Subcutaneous abdominal adipose tissue (tissue), 5 donors: ENCODE data around the gene NMT1.

Experiments used
- H3K27ac ChIP-seq: one replicate; pipeline ENCODE4 v1.7.0; 2013; ENCODE audit warnings: low read depth, mild to moderate bottlenecking, inconsistent platforms, low read length, moderate library complexity
- H3K27me3 ChIP-seq, 5 donors: one replicate each; pipeline ENCODE4 v1.7.0; 2013; ENCODE audit warnings: low read length in 5 of 5, inconsistent platforms in 1 of 5; ENCODE audit not compliant: control insufficient read depth in 5 of 5, insufficient read depth in 4 of 5
- H3K36me3 ChIP-seq, 5 donors: one replicate each; pipeline ENCODE4 v1.7.0; 2013; ENCODE audit warnings: low read length in 5 of 5; ENCODE audit not compliant: control insufficient read depth in 5 of 5, insufficient read depth in 5 of 5
- H3K4me1 ChIP-seq, 5 donors: one replicate each; pipeline ENCODE4 v1.7.0; 2013; ENCODE audit warnings: low read length in 5 of 5, mild to moderate bottlenecking in 3 of 5, moderate library complexity in 1 of 5; ENCODE audit not compliant: control insufficient read depth in 5 of 5, insufficient read depth in 5 of 5
- H3K4me3 ChIP-seq, 5 donors: one replicate each; pipeline ENCODE4 v1.7.0; 2013; ENCODE audit warnings: low read length in 5 of 5, low read depth in 1 of 5
- H3K9ac ChIP-seq, 5 donors: one replicate each; pipeline ENCODE4 v1.7.0; 2013; ENCODE audit warnings: low read length in 5 of 5, mild to moderate bottlenecking in 4 of 5, moderate library complexity in 3 of 5
- H3K9me3 ChIP-seq, 5 donors: one replicate each; pipeline ENCODE4 v1.7.0; 2013; ENCODE audit warnings: low read length in 5 of 5; ENCODE audit not compliant: control insufficient read depth in 5 of 5
- donor health status: healthy.
- donor health status: healthy.
- donor health status: healthy.
- donor health status: healthy.
- donor health status: healthy.

Gene NMT1

GRCh38 chr17:45115871-45116270 is 54.8 kb downstream of the NMT1 start:
- Histone ChIP-seq H3K9ac (no peak overlapping the region), H3K9me3 (no peaks in the 10 kb centered on the region), H3K27me3 (no peaks in the 10 kb centered on the region), H3K27ac (no peak overlapping the region), H3K36me3 (peaks cover 0 to 80% (median 61%) of the 10 kb centered on the region in 5 donors), H3K4me1 (peaks cover 5 to 41% (median 27%) of the 10 kb centered on the region in 5 donors), H3K4me3 (no peak overlapping the region)

- Histone ChIP-seq H3K9ac (no peak overlapping the region), H3K36me3 (peaks cover 0 to 82% (median 61%) of the 10 kb centered on the region in 5 donors), H3K4me1 (peaks cover 5 to 34% (median 21%) of the 10 kb centered on the region in 5 donors), H3K9me3 (no peaks in the 10 kb centered on the region), H3K27ac (no peak overlapping the region), H3K27me3 (no peaks in the 10 kb centered on the region), H3K4me3 (no peak overlapping the region)
Measured at GRCh38 chr17:45116434-45117016, 55.4 kb downstream of the NMT1 start.

- peaks cover 5 to 29% (median 12%) of the 10 kb centered on the region in 5 donors for H3K4me1 ChIP-seq
- no peak overlapping the region for H3K27ac ChIP-seq
- no peak overlapping the region for H3K9ac ChIP-seq
- no peaks in the 10 kb centered on the region for H3K27me3 ChIP-seq
- H3K9me3 ChIP-seq = no peaks in the 10 kb centered on the region
- no peak overlapping the region for H3K4me3 ChIP-seq
- peaks cover 0 to 80% (median 56%) of the 10 kb centered on the region in 5 donors for H3K36me3 ChIP-seq
Measured at GRCh38 chr17:45117334-45117733, 56.2 kb downstream of the NMT1 start.

- Histone ChIP-seq H3K4me1 (peaks cover 7 to 35% (median 11%) of the 10 kb centered on the region in 5 donors), H3K9ac (no peak overlapping the region), H3K27ac (no peak overlapping the region), H3K9me3 (no peaks in the 10 kb centered on the region), H3K4me3 (no peak overlapping the region), H3K36me3 (peaks cover 0 to 73% (median 49%) of the 10 kb centered on the region in 5 donors), H3K27me3 (no peaks in the 10 kb centered on the region)
Measured at GRCh38 chr17:45117848-45118646, 56.9 kb downstream of the NMT1 start.

- Histone ChIP-seq H3K9me3 (no peaks in the 10 kb centered on the region), H3K27me3 (no peaks in the 10 kb centered on the region), H3K4me1 (peaks cover 7 to 41% (median 16%) of the 10 kb centered on the region in 5 donors), H3K27ac (no peak overlapping the region), H3K9ac (no peak overlapping the region), H3K4me3 (no peak overlapping the region), H3K36me3 (peaks cover 0 to 67% (median 43%) of the 10 kb centered on the region in 5 donors)
Measured at GRCh38 chr17:45118691-45119090, 57.6 kb downstream of the NMT1 start.

- H3K9ac ChIP-seq = no peak overlapping the region
- H3K27ac ChIP-seq = no peak overlapping the region
- H3K9me3 ChIP-seq = no peaks in the 10 kb centered on the region
- H3K27me3 ChIP-seq = no peaks in the 10 kb centered on the region
- H3K36me3 ChIP-seq = peaks cover 0 to 54% (median 37%) of the 10 kb centered on the region in 5 donors
- H3K4me3 ChIP-seq = no peak overlapping the region
- H3K4me1 ChIP-seq = peaks cover 7 to 47% (median 26%) of the 10 kb centered on the region in 5 donors
Measured at GRCh38 chr17:45119964-45120363, 58.8 kb downstream of the NMT1 start.

GRCh38 chr17:45120558-45120957 is 59.4 kb downstream of the NMT1 start:
- Histone ChIP-seq H3K27ac (no peak overlapping the region), H3K4me3 (no peak overlapping the region), H3K27me3 (no peaks in the 10 kb centered on the region), H3K4me1 (peaks cover 7 to 47% (median 26%) of the 10 kb centered on the region in 5 donors), H3K9me3 (no peaks in the 10 kb centered on the region), H3K9ac (no peak overlapping the region), H3K36me3 (peaks cover 0 to 48% (median 34%) of the 10 kb centered on the region in 5 donors)

GRCh38 chr17:45121055-45121454 is 59.9 kb downstream of the NMT1 start:
- Histone ChIP-seq H3K9ac (no peak overlapping the region), H3K4me3 (no peak overlapping the region), H3K9me3 (no peaks in the 10 kb centered on the region), H3K36me3 (peaks cover 0 to 46% (median 30%) of the 10 kb centered on the region in 5 donors), H3K27me3 (no peaks in the 10 kb centered on the region), H3K4me1 (peaks cover 7 to 47% (median 26%) of the 10 kb centered on the region in 5 donors), H3K27ac (no peak overlapping the region)

GRCh38 chr17:45123076-45123770 is 62.1 kb downstream of the NMT1 start:
- Histone ChIP-seq H3K27me3 (no peaks in the 10 kb centered on the region), H3K9me3 (no peaks in the 10 kb centered on the region), H3K4me1 (peaks cover 11 to 61% (median 40%) of the 10 kb centered on the region in 5 donors), H3K36me3 (peaks cover 0 to 27% (median 14%) of the 10 kb centered on the region in 5 donors), H3K27ac (peak overlapping the region; percentile 16), H3K9ac (peak overlapping the region in 2 of 5 donors; percentile 17 to 56), H3K4me3 (no peak overlapping the region)
